Measurements from ENCODE around the gene GPC4.
"Not testable (repeated sequence)": the region's sequence is repeated elsewhere in the genome, so short reads cannot be mapped to it uniquely, and the experiment has no call there.

The GPC4 gene

GRCh38 chrX:133302775-133303445 is 112.4 kb downstream of the GPC4 start:
- DNase-seq: no peak

- no peak for DNase-seq
Observed at GRCh38 chrX:133300591-133300990, 114.7 kb downstream of the GPC4 start.

GRCh38 chrX:133297284-133297683 is 118.0 kb downstream of the GPC4 start:
- no peak for DNase-seq

- no peak for DNase-seq
Observed at GRCh38 chrX:133294126-133294525, 121.2 kb downstream of the GPC4 start.

- DNase-seq: no peak
Observed at GRCh38 chrX:133290076-133290475, 125.2 kb downstream of the GPC4 start.

GRCh38 chrX:133287860-133288259 is 127.4 kb downstream of the GPC4 start:
- no peak for DNase-seq

GRCh38 chrX:133285341-133285740 is 129.9 kb downstream of the GPC4 start:
- no peak for DNase-seq

- not testable (repeated sequence) for DNase-seq
Observed at GRCh38 chrX:133279112-133279730, 136.1 kb downstream of the GPC4 start.

- no peak for DNase-seq
Observed at GRCh38 chrX:133273180-133273579, 142.1 kb downstream of the GPC4 start.

GRCh38 chrX:133269168-133269567 is 146.1 kb downstream of the GPC4 start:
- no peak for DNase-seq

GRCh38 chrX:133267621-133268020 is 147.7 kb downstream of the GPC4 start:
- no peak for DNase-seq

- DNase-seq: no peak
Observed at GRCh38 chrX:133265331-133265730, 150.0 kb downstream of the GPC4 start.

- no peak for DNase-seq
Observed at GRCh38 chrX:133258481-133258880, 156.8 kb downstream of the GPC4 start.

GRCh38 chrX:133254666-133255065 is 160.6 kb downstream of the GPC4 start:
- no peak for DNase-seq

GRCh38 chrX:133251204-133251603 is 164.1 kb downstream of the GPC4 start:
- DNase-seq: no peak

GRCh38 chrX:133250184-133251100 is 164.8 kb downstream of the GPC4 start:
- DNase-seq: no peak

All from activated CD4-positive, alpha-beta T cell treated with anti-CD3 and anti-CD28 coated beads for 48 hours (primary cell).